Activated CD8-positive, alpha-beta memory T cell treated with anti-CD3 and anti-CD28 coated beads for 48 hours (primary cell): Measurements from ENCODE around the gene ENTPD2.
A peak's percentile ranks its signal among the peaks of the same experiment; 100 is the strongest.

Source experiments
- DNase-seq, 3 experiments: peaks; one replicate each; pipeline ENCODE4 v3.0.0-alpha.2; 2020; ENCODE audit warnings: low read depth in 2 of 3, low spot score in 2 of 3

ENTPD2 gene

DNA sequence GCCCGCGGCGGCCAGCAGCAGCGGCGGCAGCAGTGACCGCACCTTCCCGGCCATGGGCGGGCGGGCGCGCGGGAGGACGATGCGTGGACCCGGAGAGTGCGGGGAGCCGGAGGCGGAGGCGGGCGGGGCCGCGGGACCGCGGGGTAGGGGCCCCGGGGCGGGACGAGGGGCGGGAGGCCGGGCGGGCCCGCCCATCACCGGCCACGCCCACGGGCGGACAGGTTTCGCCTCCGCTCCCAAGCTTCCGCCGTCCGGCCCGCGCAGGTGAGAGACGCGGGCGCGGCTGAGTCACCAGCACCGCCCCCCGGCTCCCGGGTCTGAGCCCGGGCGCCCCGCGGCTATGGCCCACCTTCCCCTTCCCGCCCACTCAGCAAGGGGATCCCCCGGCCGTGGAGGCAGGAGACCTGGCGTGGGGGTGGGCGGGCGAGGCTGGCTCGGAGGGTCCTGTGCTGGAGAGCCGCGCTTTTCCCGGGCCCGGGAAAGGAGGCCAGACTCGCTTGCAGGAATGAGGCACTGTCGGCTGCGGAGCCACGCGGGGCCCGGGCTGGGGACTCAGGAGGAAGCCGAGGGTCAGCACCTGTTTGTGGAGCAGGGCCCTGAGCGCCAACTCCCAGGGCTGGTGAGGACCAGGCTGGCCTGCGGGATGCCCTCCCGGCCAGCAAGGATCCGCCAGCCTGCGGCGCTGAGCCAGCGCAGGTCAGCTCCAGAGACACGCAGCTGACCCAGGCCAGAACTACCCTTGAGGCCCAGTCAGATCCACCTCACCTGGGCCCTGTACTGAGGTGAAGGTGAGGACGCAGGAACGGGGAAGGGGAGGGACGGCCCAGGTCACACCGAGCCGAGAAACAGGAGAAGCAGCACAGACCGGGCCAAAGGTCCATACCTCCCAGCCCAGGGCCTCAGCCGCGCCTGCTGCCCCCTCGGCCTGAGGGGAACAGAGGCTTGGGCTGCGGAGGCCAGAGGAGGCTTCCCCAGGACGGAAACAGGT lies at the start of gene ENTPD2:
Gene ENTPD2 (minus strand): TSS at position 118 of the 988 bp plus-strand sequence. CDS start 64 bp downstream, at position 54.
- DNase-seq = no peak

DNA sequence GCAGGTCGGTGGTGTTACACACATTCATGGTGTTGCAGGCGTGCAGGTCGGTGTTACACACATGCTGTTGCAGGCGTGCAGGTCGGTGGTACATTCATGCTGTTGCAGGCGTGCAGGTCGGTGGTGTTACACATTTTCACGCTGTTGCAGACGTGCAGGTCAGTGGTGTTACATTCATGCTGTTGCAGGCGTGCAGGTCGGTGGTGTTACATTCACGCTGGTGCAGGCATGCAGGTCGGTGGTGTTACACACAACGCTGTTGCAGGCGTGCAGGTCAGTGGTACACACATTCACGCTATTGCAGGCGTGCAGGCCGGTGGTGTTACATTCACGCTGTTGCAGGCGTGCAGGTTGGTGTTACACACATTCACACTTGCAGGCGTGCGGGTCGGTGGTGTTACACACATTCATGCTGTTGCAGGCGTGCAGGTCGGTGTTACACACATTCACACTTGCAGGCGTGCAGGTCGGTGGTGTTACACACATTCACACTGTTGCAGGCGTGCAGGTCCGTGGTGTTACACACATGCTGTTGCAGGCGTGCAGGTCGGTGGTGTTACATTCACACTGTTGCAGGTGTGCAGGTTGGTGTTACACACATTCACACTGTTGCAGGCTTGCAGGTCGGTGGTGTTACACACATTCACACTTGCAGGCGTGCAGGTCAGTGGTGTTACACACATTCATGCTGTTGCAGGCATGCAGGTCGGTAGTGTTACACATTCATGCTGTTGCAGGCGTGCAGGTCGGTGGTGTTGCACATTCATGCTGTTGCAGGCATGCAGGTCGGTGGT lies 49.5 kb upstream of the ENTPD2 start:
- DNase-seq = no peak

DNA sequence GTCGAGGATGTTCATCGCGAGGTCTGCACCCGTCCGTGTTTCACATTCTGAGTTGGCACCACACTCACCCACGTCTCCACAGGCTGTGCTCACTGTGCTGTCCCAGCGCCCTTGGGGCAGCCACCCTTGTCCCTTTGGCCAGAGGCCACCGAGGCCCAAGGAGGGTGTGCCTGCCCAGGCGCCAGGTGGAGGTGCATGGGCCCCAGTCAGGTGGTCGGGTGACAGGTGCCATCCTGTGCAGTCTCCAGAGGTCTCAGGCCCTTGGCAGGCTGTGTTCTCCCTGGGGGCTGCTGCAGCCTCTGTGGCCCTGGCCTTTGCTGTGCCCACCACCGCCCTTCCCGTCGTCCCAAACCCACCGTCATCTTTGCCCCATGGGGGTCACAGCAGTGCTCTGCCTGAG lies 45.4 kb upstream of the ENTPD2 start:
- DNase-seq = no peak

DNA sequence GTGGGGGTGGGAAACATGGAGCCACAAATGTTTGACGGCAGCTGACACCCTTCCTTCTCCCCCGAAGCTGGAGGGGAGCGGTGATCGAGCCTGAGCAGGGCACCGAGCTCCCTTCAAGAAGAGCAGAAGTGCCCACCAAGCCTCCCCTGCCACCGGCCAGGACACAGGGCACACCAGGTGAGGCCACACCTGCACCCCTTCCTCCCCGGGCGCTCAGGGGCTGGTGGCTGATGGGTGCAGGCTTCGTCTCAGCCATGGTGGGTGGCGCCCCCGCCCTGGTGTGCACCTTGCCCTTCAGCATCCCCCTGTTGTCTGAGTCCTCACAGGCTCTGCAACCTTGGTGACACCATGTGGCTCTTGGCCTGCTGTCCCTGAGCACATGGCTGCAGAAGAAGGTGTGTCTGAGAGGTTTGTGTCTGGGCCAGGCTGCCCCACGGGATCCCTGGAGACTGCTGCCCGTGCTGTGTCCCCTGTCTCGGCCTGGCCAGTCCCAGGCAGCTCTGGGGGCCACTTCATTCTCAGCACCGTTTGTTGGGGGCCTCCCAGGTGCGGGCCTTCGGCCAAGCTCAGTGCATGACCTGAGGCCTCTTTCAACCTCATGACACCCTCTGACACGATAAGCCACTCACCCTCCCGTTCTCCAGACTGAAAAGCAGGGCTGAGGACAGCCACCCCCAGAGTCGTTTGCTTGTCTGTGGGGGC lies 44.1 kb upstream of the ENTPD2 start:
- no peak for DNase-seq

DNA sequence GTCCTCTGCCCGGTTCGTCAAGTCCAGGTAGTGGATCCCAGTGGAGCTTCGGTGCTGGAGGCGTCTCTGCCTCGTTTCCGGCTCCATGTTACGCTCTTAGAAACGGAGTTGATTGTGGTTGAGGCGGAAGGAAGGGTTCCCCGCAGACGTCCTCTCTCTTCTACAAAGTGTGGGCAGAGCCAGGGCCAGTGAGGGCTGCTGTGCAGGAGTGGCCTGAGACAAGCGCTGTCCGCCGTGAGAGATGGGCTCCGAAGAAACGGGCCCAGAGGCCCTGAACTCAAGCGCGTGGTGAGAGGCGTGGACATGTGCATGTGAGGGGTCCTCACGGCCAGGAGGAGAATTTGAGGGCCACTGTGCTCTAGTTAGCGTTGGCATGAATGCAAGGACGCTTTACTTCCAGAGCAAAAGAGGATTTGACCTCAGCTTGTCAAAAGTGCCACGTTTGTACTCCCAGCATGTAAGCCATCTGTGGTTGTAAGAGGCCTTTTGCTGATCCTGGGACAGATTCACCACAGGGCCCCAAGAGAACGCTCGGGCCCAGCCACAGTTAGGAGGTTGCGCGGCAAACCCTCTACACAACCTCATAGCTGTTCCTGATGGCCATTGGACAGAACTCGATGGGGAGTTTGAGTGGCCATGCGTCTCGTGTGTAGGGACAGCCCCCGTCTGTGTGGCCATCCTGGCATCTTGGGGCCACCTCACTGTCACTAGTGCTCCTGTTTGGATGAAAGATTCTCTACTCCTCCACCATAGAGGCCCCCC lies 43.1 kb upstream of the ENTPD2 start:
- no peak for DNase-seq

DNA sequence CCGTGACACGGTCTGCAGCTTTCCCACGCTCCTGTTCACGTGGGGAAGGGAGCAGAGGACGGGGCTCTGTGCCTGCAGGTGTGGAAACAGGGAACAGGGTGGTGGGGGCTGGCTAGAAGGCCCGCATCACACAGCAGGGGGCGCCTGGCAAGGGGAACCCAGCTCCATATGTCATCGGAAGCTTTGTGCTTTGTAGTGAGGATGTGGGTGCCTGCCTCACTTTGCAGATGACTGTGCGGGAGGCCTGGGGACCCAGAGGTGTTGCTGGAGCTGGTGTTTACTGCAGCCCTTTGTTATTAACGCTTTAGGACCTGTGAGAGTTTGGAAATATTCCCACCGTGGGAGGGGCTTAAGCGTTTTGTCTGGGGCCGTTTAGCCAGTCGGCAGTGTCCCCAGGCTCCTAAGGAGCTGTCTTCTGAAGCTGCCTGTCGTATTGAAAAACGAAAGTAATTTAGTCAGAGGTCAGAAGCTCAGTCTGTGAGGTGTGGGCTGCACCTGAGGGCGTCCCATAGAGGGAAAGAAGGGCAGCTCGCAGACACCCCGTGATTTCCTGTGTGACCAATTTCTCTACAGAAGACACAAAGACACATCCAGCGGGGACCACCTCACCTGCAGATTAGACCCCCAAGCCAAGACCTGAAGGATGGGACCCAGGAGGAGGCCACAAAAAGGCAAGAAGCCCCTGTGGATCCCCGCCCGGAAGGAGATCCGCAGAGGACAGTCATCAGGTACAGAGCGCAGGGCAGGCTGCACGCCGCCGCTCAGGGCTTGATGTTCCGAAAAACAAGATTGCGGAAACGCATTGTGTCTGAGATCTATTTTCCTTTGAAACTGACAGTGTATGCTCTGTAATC lies 42.0 kb upstream of the ENTPD2 start:
- peak; percentile 55 to 65 (median 60) for DNase-seq

DNA sequence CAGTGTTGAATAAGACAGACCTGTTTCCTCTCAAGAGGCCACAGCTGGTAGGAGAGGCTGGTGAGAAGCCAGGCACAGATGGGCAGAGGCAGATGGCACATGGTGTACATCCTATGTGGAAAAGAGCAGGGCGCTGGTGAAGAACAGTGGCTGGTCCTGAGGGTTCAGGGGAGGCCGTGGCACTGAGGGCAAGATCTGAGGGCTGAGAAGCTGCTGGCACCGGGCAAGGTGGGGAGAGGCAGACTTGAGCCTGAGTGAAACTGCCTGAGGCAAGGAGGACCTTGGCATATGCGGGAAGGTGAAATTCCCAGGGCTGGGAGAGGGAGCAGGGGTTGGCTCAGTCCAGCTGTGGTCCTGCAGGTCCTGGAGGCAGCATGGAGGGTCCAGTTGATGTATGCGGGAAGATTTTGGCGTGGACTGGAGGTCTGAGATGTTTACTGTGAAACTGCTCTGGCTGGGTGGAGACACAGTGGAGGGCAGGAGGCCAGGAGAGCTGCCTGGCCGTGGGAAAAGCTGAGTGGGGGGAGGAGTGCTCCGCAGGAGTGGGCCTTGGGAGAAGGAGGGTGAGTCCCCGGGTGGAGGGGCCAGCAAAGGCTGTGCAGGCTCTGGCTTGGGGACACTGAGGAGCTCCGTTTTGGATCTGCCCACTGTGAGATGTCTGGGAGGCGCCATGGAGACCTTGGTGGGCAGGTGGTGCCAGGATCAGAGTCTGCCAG lies 35.5 kb upstream of the ENTPD2 start:
- no peak for DNase-seq

DNA sequence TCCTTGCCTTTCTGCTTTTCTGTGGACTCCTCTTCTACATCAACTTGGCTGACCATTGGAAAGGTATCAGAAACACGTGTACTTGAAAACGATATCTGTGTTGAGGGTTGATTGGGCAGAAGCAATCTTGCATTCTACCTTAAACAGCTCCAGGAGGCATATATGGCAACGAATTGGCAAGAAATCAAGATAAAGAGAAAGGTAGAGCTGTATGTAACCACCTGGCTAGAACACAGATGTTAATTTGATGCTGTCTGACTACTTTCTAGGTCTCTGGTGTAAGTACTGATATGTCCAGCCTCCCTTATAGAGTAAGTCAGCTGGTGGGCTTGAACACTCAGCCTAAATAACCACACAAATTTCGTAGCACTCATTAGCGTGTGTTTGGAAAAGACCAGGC lies 34.3 kb upstream of the ENTPD2 start:
- no peak for DNase-seq

DNA sequence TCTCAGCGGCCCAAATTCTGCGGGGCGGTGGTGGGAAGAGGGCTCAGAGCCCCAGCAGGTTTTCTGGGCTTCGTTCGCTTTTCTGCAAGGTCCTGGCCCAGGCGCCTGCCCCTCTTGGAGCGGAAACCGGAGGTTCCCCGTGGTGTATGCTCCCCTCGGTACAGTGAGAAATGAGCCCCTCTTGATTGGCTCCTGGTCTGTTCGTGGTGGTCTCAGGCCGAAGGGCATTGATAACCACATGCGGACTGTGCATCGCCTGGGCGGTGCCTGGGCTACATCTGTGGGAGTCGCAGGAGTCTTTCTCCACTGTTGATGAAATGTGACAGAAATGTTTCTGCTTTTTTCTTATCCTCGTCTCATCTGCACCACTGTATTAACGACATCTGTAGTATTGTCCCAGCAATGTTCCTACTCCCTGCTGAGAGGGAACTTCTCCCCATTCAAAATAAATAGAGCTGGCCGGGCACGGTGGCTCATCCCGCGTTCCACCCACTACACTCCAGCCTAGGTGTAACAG lies 33.6 kb upstream of the ENTPD2 start:
- DNase-seq = no peak

DNA sequence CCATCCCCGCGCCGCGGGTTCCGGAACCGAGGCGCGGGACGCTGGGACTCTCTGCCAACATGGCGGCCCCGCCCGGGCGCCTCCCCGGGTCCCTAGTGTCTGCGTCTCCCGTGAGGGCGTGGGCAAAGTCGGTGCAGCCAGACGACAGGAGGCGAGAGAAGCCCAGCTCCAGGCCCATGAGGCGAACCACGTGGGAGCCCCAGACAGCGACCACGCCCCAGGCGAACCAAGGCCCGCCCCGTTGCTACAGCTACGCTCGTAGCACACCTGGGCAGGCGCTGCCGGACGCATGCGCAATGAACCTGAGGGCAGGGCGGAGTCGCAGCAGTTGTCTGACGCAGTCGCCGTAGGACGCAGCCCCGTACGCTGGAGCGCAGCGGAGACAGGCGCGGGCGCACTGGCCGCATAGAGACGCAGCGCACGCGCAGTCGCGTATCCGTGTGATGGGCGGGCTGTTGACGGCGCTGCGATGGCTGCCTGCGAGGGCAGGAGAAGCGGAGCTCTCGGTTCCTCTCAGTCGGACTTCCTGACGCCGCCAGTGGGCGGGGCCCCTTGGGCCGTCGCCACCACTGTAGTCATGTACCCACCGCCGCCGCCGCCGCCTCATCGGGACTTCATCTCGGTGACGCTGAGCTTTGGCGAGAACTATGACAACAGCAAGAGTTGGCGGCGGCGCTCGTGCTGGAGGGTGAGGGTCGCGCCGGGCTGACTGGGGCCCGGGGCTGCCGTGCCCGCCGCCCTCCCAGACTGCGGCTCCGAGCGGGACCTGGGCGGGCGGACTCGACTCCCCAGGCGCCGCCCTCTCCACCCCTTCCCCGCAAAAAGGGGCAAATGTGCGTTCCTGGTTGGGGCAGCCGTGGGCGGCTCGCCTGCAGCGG lies 32.9 kb upstream of the ENTPD2 start, which contains the start of gene MAN1B1:
Gene MAN1B1 (plus strand): TSS at position 455 of the 878 bp plus-strand sequence. CDS start 15 bp downstream, at position 470.
- peak; percentile 95 to 99 (median 97) for DNase-seq

DNA sequence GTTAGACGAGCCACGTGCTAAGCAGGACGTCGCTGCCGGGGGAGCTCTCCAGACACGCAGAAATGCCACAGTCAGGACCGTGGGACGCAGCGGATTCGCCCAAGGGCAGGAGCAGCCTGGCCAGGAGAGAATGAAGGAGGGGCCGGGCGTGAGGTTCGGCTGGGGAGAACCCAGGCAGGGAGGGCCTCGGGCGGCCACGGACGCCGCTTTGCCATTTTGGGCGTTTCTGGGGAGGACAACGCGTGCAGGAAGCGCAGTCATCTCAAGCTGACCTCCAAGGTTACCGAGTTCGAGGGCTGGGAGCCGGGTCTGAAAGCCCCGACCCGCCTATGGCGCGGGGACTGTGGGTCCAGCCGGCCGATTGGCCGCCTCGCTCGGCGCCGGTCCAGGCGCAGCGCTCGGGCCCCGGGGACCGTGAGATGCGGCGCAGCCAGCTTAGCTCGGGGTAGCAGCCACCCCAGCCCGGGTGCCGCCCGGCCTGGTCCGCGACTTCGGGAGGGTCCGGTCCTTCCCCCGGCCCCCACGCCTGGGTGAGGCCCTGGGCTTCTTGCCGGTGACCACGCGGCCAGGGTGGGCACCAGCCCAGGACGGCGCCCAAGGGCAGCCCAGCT lies 32.2 kb upstream of the ENTPD2 start:
- DNase-seq = no peak

DNA sequence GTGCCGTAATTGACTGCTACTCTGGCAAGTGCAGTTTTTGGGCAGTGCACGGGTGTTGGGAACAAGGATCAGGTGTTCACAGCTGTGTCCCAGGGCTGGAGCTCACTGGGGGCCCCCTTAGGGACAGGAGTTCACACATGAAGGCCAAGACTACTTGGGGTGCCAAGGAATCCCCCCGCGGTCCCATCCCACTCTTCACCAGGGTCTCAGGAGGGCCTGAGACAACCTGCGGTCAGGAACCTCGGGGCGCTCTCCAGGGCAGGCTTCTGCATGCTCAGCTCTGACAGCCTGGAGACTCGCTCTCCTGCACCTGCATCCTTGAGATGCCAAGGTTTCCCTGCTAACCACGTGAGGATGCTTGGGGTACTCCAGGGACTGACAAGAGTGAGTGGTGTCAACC lies 30.7 kb upstream of the ENTPD2 start:
- no peak for DNase-seq

DNA sequence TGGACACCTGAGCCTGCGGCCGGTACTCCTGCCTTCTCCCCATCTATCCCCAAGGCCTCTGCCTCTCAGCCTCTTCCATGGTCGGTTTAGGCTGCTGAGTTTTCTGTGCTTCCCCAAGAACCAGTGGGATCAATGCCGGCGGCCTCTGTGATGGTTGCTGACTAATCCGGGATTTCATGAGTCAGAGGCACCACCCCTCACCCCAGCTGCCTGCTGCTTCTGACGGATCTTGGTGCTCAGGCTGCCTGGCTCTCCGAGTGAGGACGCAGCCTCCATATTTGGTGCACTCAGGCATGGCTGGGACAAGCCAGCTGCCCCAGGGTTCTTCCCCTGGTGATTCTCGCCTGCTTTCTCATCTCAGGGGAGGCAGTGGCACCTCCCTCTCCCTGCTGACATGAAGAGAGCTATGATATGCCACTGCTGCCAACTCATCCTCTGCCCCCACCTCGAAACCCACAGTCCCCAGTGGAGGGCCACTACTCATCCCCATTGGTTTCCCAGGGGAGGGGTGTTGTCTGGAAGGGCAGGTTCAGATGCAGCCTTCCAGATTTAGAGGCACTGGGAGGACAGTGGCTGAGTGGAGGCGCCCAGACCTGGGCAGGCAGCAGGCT lies 29.6 kb upstream of the ENTPD2 start:
- DNase-seq = no peak

DNA sequence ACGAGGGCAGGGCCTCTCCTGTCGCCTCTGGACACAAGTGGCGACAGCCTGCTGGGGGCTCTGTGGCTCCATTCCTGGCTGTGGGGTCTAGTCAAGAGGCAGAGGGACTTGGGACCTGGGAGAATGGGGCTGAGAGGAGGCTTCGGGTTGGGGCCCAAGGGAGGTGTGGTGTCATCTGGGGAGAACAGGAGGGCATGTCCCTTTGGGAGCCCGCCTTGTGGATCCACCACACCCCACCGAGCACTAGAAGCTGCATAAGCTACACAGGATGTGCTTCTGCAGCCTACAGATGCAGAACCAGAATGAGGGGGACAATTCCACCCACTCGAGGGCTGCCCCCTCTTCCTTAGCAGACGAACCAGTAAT lies 29.0 kb upstream of the ENTPD2 start:
- no peak for DNase-seq

DNA sequence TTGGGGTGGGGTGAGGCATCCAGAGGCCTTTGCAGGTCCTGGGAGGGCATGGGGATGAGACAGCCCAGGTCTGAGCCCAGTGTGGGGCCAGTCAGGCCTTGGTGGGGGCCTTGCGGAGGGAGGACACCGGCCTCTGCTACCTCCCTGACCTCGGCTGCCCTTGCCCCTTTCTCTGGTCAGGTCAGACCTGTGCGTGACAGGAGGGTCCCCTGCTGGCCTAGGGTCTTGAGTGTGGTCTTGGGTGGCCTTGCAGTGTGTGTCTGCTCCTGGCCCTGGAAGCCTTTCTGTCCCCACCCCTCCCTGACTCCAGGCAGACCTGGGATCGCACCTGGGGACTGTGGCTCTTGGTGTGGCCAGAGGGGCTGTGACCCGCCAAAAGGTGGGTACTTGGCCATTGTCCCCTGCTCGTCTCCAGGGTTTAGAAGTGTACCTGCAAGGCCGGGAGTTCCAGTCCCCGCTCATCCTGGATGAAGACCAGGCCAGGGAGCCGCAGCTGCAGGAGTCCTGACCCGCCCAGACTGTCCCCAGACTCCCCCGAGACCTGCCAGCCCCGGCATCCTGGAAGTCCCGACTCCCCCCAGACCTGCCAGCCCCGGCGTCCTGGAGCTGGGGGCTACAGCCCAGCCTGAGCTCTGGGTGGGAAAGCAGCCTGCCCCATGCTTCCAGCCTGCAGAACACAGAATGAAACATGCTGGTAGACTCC lies 28.5 kb upstream of the ENTPD2 start:
- no peak for DNase-seq
